ENCODE data around the gene MRFAP1. TPM values are rescaled to one million over a fixed set of nuclear protein-coding genes. Genes with fewer than 3 reads are reported as not detected.

MRFAP1 gene
- total RNA-seq, 2 experiments from 2014 or later: 106 to 107 TPM

- Mint-ChIP-seq H3K36me3 (ENCODE audit: low read depth) (peaks cover 34% of the 10 kb centered on the region), H3K27me3 (no peaks in the 10 kb centered on the region), H3K27ac (no peak overlapping the region), H3K4me1 (ENCODE audit: low read depth) (peaks cover 44% of the 10 kb centered on the region), H3K9me3 (peaks cover 4% of the 10 kb centered on the region), H3K4me3 (no peak overlapping the region)
- ChIA-PET CTCF (interaction anchor here (0.8 to 1.7 kb wide), 6 partner anchors 8 to 191 kb away, joined by 3 to 7 read pairs (median 4); a partner anchor contains a TSS), POLR2A (interaction anchor here (0.6 to 3.1 kb wide), 5 partner anchors 9 to 503 kb away, joined by 3 to 21 read pairs (median 5); partner anchors contain the start of gene MRFAP1L1)
- TF ChIP-seq CTCF (IDR thresholded peaks at IDR 0.05): no peak
- intact Hi-C loops (cut with micrococcal nuclease): no loop called here
- no peak for ATAC-seq
- no peak for DNase-seq
These were observed 42.5 kb downstream of the MRFAP1 start for GRCh38 chr4:6682862-6683590.

- TF ChIP-seq CTCF (IDR thresholded peaks at IDR 0.05): no peak
- Mint-ChIP-seq H3K27me3 (no peaks in the 10 kb centered on the region), H3K9me3 (peaks cover 1% of the 10 kb centered on the region), H3K36me3 (ENCODE audit: low read depth) (peaks cover 21% of the 10 kb centered on the region), H3K27ac (no peak overlapping the region), H3K4me1 (ENCODE audit: low read depth) (peaks cover 50% of the 10 kb centered on the region), H3K4me3 (no peak overlapping the region)
- CTCF ChIA-PET: interaction anchor here (1.3 to 2.0 kb wide), 3 partner anchors 9 to 189 kb away, joined by 3 to 7 read pairs (median 4); no protein-coding TSS in a partner anchor
- DNase-seq (no peak), ATAC-seq (no peak)
- POLR2A ChIA-PET: interaction anchor here (1.3 to 3.1 kb wide), 3 partner anchors 9 to 24 kb away, joined by 4 to 21 read pairs (median 7); a partner anchor contains a TSS
- intact Hi-C loops (cut with micrococcal nuclease): no loop called here
These were observed 44.2 kb downstream of the MRFAP1 start for GRCh38 chr4:6684656-6685055.

GRCh38 chr4:6686104-6686787 is 45.8 kb downstream of the MRFAP1 start:
- H3K4me3 Mint-ChIP-seq: no peak overlapping the region
- peaks cover 57% of the 10 kb centered on the region for H3K4me1 Mint-ChIP-seq (ENCODE audit: low read depth)
- no peaks in the 10 kb centered on the region for H3K27me3 Mint-ChIP-seq
- POLR2A ChIA-PET: interaction anchor here (1.4 to 6.9 kb wide), 2 partner anchors 12 to 232 kb away, joined by 4 to 74 read pairs; a partner anchor contains a TSS
- H3K27ac Mint-ChIP-seq: no peak overlapping the region
- intact Hi-C loops (cut with micrococcal nuclease): no loop called here
- H3K9me3 Mint-ChIP-seq: no peaks in the 10 kb centered on the region
- CTCF ChIA-PET: interaction anchor here (1.0 to 2.0 kb wide), 3 partner anchors 10 to 22 kb away, joined by 3 to 11 read pairs (median 7); no protein-coding TSS in a partner anchor
- no peak for TF ChIP-seq CTCF (IDR thresholded peaks at IDR 0.05)
- ATAC-seq (no peak), DNase-seq (no peak)
- peaks cover 7% of the 10 kb centered on the region for H3K36me3 Mint-ChIP-seq (ENCODE audit: low read depth)

GRCh38 chr4:6687947-6688878 is 47.7 kb downstream of the MRFAP1 start:
- POLR2A ChIA-PET: interaction anchor here (1.0 to 6.9 kb wide), 5 partner anchors 7 to 230 kb away, joined by 3 to 74 read pairs (median 4); a partner anchor contains a TSS
- intact Hi-C loops (cut with micrococcal nuclease): no loop called here
- H3K27me3 Mint-ChIP-seq: no peaks in the 10 kb centered on the region
- peak overlapping the region; percentile 93 for H3K27ac Mint-ChIP-seq
- H3K9me3 Mint-ChIP-seq: no peaks in the 10 kb centered on the region
- DNase-seq (no peak), ATAC-seq (no peak)
- peak overlapping the region; percentile 74 for H3K4me3 Mint-ChIP-seq
- H3K36me3 Mint-ChIP-seq (ENCODE audit: low read depth): no peaks in the 10 kb centered on the region
- CTCF ChIA-PET: interaction anchor here (0.8 to 3.4 kb wide), 5 partner anchors 12 to 185 kb away, joined by 3 to 40 read pairs (median 4); partner anchors contain the start of gene MRFAP1L1
- no peak for TF ChIP-seq CTCF (IDR thresholded peaks at IDR 0.05)
- peaks cover 62% of the 10 kb centered on the region for H3K4me1 Mint-ChIP-seq (ENCODE audit: low read depth)

Measured in activated CD8-positive, alpha-beta T cell treated with anti-CD3 and anti-CD28 coated beads for 36 hours (primary cell).